ENCODE data around the gene CCL8.

- TF ChIP-seq CTCF (IDR thresholded peaks at IDR 0.05) = no peak
- no peak for TF ChIP-seq POLR2AphosphoS5 (IDR thresholded peaks at IDR 0.05; ENCODE audit: low read depth, low read length)
- no peak for TF ChIP-seq REST (IDR thresholded peaks at IDR 0.05; ENCODE audit: insufficient read depth in 1 of 2, low read depth in 2 of 2, low read length in 1 of 2)
Measured at GRCh38 chr17:34299027-34299426, 20.2 kb upstream of the CCL8 start.
